ENCODE results near the gene ZNF568. TPM values are rescaled to one million over a fixed set of nuclear protein-coding genes. Genes with fewer than 3 reads are reported as not detected.

ZNF568 gene
- polyA plus RNA-seq, 2 of the 4 experiments (the other 2 are of a cell fraction), result 1.0 to 4.9 TPM

- no peak for ATAC-seq
- CTCF ChIA-PET, result no interaction called here
These were observed 56.4 kb downstream of the ZNF568 start for GRCh38 chr19:36972571-36972970.

GRCh38 chr19:36973021-36973843 lies 57.1 kb downstream of the ZNF568 start:
- ATAC-seq (no peak; a peak in 2 of 6 replicates), DNase-seq (ENCODE audit: low read depth in 1 of 2, low spot score in 1 of 2) (no peak), FAIRE-seq (no peak)
- CTCF ChIA-PET, result no interaction called here
- H3K9me3 ChIP-seq, result peaks cover 80% of the 10 kb centered on the region
- no peak overlapping the region for H3K4me3 ChIP-seq
- no peaks in the 10 kb centered on the region for H3K4me1 ChIP-seq
- POLR2A ChIA-PET, result no interaction called here
- H3K4me2 ChIP-seq, result no peak overlapping the region
- WGBS (ENCODE audit: missing lambda C conversion rate), result 66% methylated on average over 53 of the region's 56 CpGs
- TF ChIP-seq MYC (IDR thresholded peaks at IDR 0.05; ENCODE audit: borderline replicate concordance, low read length) (no peak), CEBPB (IDR thresholded peaks at IDR 0.05) (no peak), FOXS1 (CRISPR knock-in tag; IDR thresholded peaks at IDR 0.05) (no peak), BHLHE40 (IDR thresholded peaks at IDR 0.05; ENCODE audit: low read depth, low read length) (no peak), MAFK (IDR thresholded peaks at IDR 0.05; ENCODE audit: partially characterized antibody) (no peak), ZNF302 (CRISPR knock-in tag; IDR thresholded peaks at IDR 0.05) (no peak), HOXB13 (CRISPR knock-in tag; IDR thresholded peaks at IDR 0.05; ENCODE audit: low read depth) (no peak), CBX2 (IDR thresholded peaks at IDR 0.05; ENCODE audit: borderline replicate concordance, low read depth) (no peak), ESRRA (IDR thresholded peaks at IDR 0.05; ENCODE audit: borderline replicate concordance, low read length) (no peak), EP300 (IDR thresholded peaks at IDR 0.05) (no peak), ZSCAN20 (CRISPR knock-in tag; IDR thresholded peaks at IDR 0.05) (no peak), E2F6 (IDR thresholded peaks at IDR 0.05; ENCODE audit: borderline replicate concordance, low read depth) (no peak), JUN (IDR thresholded peaks at IDR 0.05) (no peak), FOSL2 (IDR thresholded peaks at IDR 0.05) (no peak), FOSL2 (CRISPR knock-in tag; IDR thresholded peaks at IDR 0.05) (no peak)
- H3K27ac ChIP-seq, result no peak overlapping the region

More at GRCh38 chr19:36972571-36972970, 56.4 kb downstream of the ZNF568 start:
- Histone ChIP-seq H3K27ac (no peak overlapping the region), H3K4me1 (no peaks in the 10 kb centered on the region), H3K4me3 (no peak overlapping the region), H3K4me2 (no peak overlapping the region), H3K9me3 (peaks cover 79% of the 10 kb centered on the region)
- WGBS (ENCODE audit: missing lambda C conversion rate), result 79% methylated on average over 25 of the region's 25 CpGs
- POLR2A ChIA-PET, result no interaction called here
- FAIRE-seq (no peak), DNase-seq (ENCODE audit: low read depth in 1 of 2, low spot score in 1 of 2) (no peak)
- TF ChIP-seq JUNB (IDR thresholded peaks at IDR 0.05) (no peak), ESRRA (IDR thresholded peaks at IDR 0.05; ENCODE audit: borderline replicate concordance, low read length) (no peak), CHD4 (IDR thresholded peaks at IDR 0.05; ENCODE audit: borderline replicate concordance) (no peak), FOXS1 (CRISPR knock-in tag; IDR thresholded peaks at IDR 0.05) (no peak), JUN (IDR thresholded peaks at IDR 0.05) (no peak), FOSL2 (IDR thresholded peaks at IDR 0.05) (no peak), FOSL2 (CRISPR knock-in tag; IDR thresholded peaks at IDR 0.05) (no peak), KDM1A (IDR thresholded peaks at IDR 0.05; ENCODE audit: low read depth) (no peak), REST (IDR thresholded peaks at IDR 0.05) (no peak), NPAS2 (CRISPR knock-in tag; IDR thresholded peaks at IDR 0.05; ENCODE audit: borderline replicate concordance) (no peak), ZC3H11A (IDR thresholded peaks at IDR 0.05) (no peak), KDM5A (IDR thresholded peaks at IDR 0.05) (no peak), RNF2 (IDR thresholded peaks at IDR 0.05; ENCODE audit: borderline replicate concordance, low read depth) (no peak), PHF8 (IDR thresholded peaks at IDR 0.05; ENCODE audit: borderline replicate concordance, low read depth) (no peak), CBX8 (IDR thresholded peaks at IDR 0.05) (no peak)

All from A549 (cell line).